Mesenchymal stem cell (in vitro differentiated cells and primary cell): ENCODE results near the gene RAD51.
A peak's percentile ranks its signal among the peaks of the same experiment; 100 is the strongest.

Experiments
- DNase-seq: peaks from one replicate; pipeline ENCODE4 v3.0.0-alpha.2; 2013
- H2AFZ ChIP-seq: one replicate; pipeline ENCODE4 v1.6.1; 2013; ENCODE audit warnings: low read depth, mild to moderate bottlenecking, control low read depth, inconsistent platforms, low read length, moderate library complexity
- H2AK5ac ChIP-seq: 2 replicates; pipeline ENCODE4 v1.6.1; 2013; ENCODE audit warnings: low read length, moderate library complexity, mild to moderate bottlenecking, inconsistent platforms; ENCODE audit not compliant: severe bottlenecking
- H2BK120ac ChIP-seq: one replicate; pipeline ENCODE4 v1.6.1; 2013; ENCODE audit warnings: low read depth, mild to moderate bottlenecking, inconsistent platforms, low read length, moderate library complexity
- H2BK12ac ChIP-seq, 2 experiments: one replicate each; pipeline ENCODE4 v1.6.1; 2013; ENCODE audit warnings: inconsistent platforms in 2 of 2, low read length in 2 of 2, mild to moderate bottlenecking in 2 of 2, moderate library complexity in 2 of 2, control low read depth in 1 of 2
- H2BK15ac ChIP-seq: one replicate; pipeline ENCODE4 v1.6.1; 2013; ENCODE audit warnings: mild to moderate bottlenecking, low read depth, inconsistent platforms; ENCODE audit not compliant: poor library complexity, severe bottlenecking
- H2BK5ac ChIP-seq: 2 replicates; pipeline ENCODE4 v1.6.1; 2013; ENCODE audit warnings: low read depth, mild to moderate bottlenecking, low read length, control low read depth, inconsistent platforms; ENCODE audit not compliant: poor library complexity, severe bottlenecking
- H3K14ac ChIP-seq, 2 experiments: one replicate each; pipeline ENCODE4 v1.6.1; 2013; ENCODE audit warnings: inconsistent platforms in 2 of 2, low read length in 2 of 2, control low read depth in 1 of 2, mild to moderate bottlenecking in 1 of 2, moderate library complexity in 1 of 2
- H3K18ac ChIP-seq, 2 experiments: one replicate each; pipeline ENCODE4 v1.6.1; 2013; ENCODE audit warnings: inconsistent platforms in 2 of 2, low read length in 2 of 2, control low read depth in 1 of 2, low read depth in 1 of 2, mild to moderate bottlenecking in 1 of 2
- H3K23ac ChIP-seq, 2 experiments: one replicate each; pipeline ENCODE4 v1.6.1; 2013; ENCODE audit warnings: inconsistent platforms in 2 of 2, low read length in 2 of 2, mild to moderate bottlenecking in 2 of 2, moderate library complexity in 2 of 2, control low read depth in 1 of 2
- H3K27ac ChIP-seq: 2 replicates; pipeline ENCODE4 v1.5.1; 2013; ENCODE audit warnings: mild to moderate bottlenecking, moderate library complexity, low read length, control low read depth, inconsistent platforms; ENCODE audit not compliant: poor library complexity, severe bottlenecking
- H3K27me3 ChIP-seq, 2 experiments: 2 replicates each; pipeline versions ENCODE4 v1.6.1 to v1.7.0; 2013; ENCODE audit warnings: low read length in 2 of 2, mild to moderate bottlenecking in 2 of 2, moderate library complexity in 2 of 2, control low read depth in 1 of 2, inconsistent platforms in 1 of 2; ENCODE audit not compliant: control insufficient read depth in 1 of 2, insufficient read depth in 1 of 2
- H3K36me3 ChIP-seq, 2 experiments: 2 replicates each; pipeline versions ENCODE4 v1.6.1 to v1.7.0; 2013; ENCODE audit warnings: low read length in 2 of 2, control low read depth in 1 of 2, inconsistent platforms in 1 of 2, low read depth in 1 of 2, mild to moderate bottlenecking in 1 of 2; ENCODE audit not compliant: insufficient read depth in 2 of 2, control insufficient read depth in 1 of 2
- H3K4ac ChIP-seq, 2 experiments: one replicate each; pipeline ENCODE4 v1.6.1; 2013; ENCODE audit warnings: inconsistent platforms in 2 of 2, low read length in 2 of 2, mild to moderate bottlenecking in 2 of 2, moderate library complexity in 2 of 2, control low read depth in 1 of 2, low read depth in 1 of 2
- H3K4me1 ChIP-seq: 2 replicates; pipeline ENCODE4 v1.6.1; 2013; ENCODE audit warnings: low read depth, low read length, control low read depth; ENCODE audit not compliant: control insufficient read depth, insufficient read depth
- H3K4me2 ChIP-seq: 2 replicates; pipeline ENCODE4 v1.6.1; 2013; ENCODE audit warnings: low read length, mild to moderate bottlenecking, inconsistent platforms; ENCODE audit not compliant: poor library complexity, severe bottlenecking
- H3K4me3 ChIP-seq, 2 experiments: 2 replicates each; pipeline versions ENCODE4 v1.5.1 to v1.7.0; 2013; ENCODE audit warnings: low read length in 2 of 2, mild to moderate bottlenecking in 2 of 2, control low read depth in 1 of 2, low read depth in 1 of 2; ENCODE audit not compliant: insufficient read depth in 1 of 2
- H3K79me1 ChIP-seq: replicated peaks from 2 replicates; pipeline ENCODE4 v1.6.1; 2013; ENCODE audit warnings: mild to moderate bottlenecking, control low read depth, low read length, inconsistent platforms; ENCODE audit not compliant: poor library complexity, severe bottlenecking
- H3K9ac ChIP-seq: 2 replicates; pipeline ENCODE4 v1.7.0; 2013; ENCODE audit warnings: mild to moderate bottlenecking, low read length, moderate library complexity
- H3K9me3 ChIP-seq: 2 replicates; pipeline ENCODE4 v1.7.0; 2013; ENCODE audit warnings: mild to moderate bottlenecking, low read length; ENCODE audit not compliant: control insufficient read depth
- H4K8ac ChIP-seq: one replicate; pipeline ENCODE4 v1.6.1; 2013; ENCODE audit warnings: inconsistent platforms, mild to moderate bottlenecking, low read length, moderate library complexity
- H4K91ac ChIP-seq: one replicate; pipeline ENCODE4 v1.6.1; 2013; ENCODE audit warnings: mild to moderate bottlenecking, low read length, inconsistent platforms
- WGBS: methylation state at CpG from one replicate; pipeline ENCODE4 v1.1.7; 2013; ENCODE audit warnings: mixed read lengths; 5-methylcytosine and 5-hydroxymethylcytosine counted together

RAD51 gene

GRCh38 chr15:40755812-40756208 is 60.8 kb downstream of the RAD51 start:
- H3K18ac ChIP-seq = no peak overlapping the region
- H3K9ac ChIP-seq = peak overlapping the region; percentile 91
- peak overlapping the region in 1 of 2 experiments; percentile 95 for H3K4me3 ChIP-seq
- H3K27ac ChIP-seq = no peak overlapping the region
- no peak overlapping the region for H4K91ac ChIP-seq
- H3K4me1 ChIP-seq = peaks cover 6% of the 10 kb centered on the region
- H3K23ac ChIP-seq = no peak overlapping the region
- no peaks in the 10 kb centered on the region for H3K9me3 ChIP-seq
- no peak overlapping the region for H2BK120ac ChIP-seq
- H3K27me3 ChIP-seq = peaks cover 0 to 3% of the 10 kb centered on the region in 2 experiments
- H2BK12ac ChIP-seq = no peak overlapping the region
- H2AFZ ChIP-seq = no peak overlapping the region
- peaks cover 11 to 21% of the 10 kb centered on the region in 2 experiments for H3K36me3 ChIP-seq
- no peak for DNase-seq
- no peak overlapping the region for H3K4ac ChIP-seq
- no peak overlapping the region for H2BK15ac ChIP-seq
- 86% methylated on average over 9 of the region's 10 CpGs for WGBS
- H2AK5ac ChIP-seq = no peak overlapping the region
- peak overlapping the region; percentile 91 for H3K4me2 ChIP-seq
- H3K79me1 ChIP-seq = peaks cover 23% of the 10 kb centered on the region
- no peak overlapping the region for H4K8ac ChIP-seq
- H2BK5ac ChIP-seq = no peak overlapping the region
- H3K14ac ChIP-seq = no peak overlapping the region

GRCh38 chr15:40756938-40757337 is 62.0 kb downstream of the RAD51 start:
- Histone ChIP-seq H2BK12ac (no peak overlapping the region), H3K14ac (no peak overlapping the region), H3K27ac (no peak overlapping the region), H2AK5ac (no peak overlapping the region), H3K18ac (no peak overlapping the region), H4K91ac (no peak overlapping the region), H3K4me2 (no peak overlapping the region), H3K79me1 (peaks cover 14% of the 10 kb centered on the region), H3K4me1 (peaks cover 6% of the 10 kb centered on the region), H2BK5ac (no peak overlapping the region), H2BK15ac (no peak overlapping the region), H3K9ac (no peak overlapping the region), H4K8ac (no peak overlapping the region), H3K27me3 (peaks cover 0 to 3% of the 10 kb centered on the region in 2 experiments), H3K4me3 (no peak overlapping the region), H3K4ac (no peak overlapping the region), H3K36me3 (peaks cover 2 to 9% of the 10 kb centered on the region in 2 experiments), H2AFZ (no peak overlapping the region), H3K9me3 (no peaks in the 10 kb centered on the region), H3K23ac (no peak overlapping the region), H2BK120ac (no peak overlapping the region)
- no peak for DNase-seq
- WGBS = 51% methylated on average over 6 of the region's 6 CpGs

- no peak overlapping the region for H2BK15ac ChIP-seq
- no peaks in the 10 kb centered on the region for H3K9me3 ChIP-seq
- no peak overlapping the region for H2BK120ac ChIP-seq
- no peaks in the 10 kb centered on the region for H3K36me3 ChIP-seq
- H3K4me2 ChIP-seq = no peak overlapping the region
- H3K9ac ChIP-seq = no peak overlapping the region
- peaks cover under 1% of the 10 kb centered on the region for H3K79me1 ChIP-seq
- no peak overlapping the region for H2BK5ac ChIP-seq
- H4K91ac ChIP-seq = no peak overlapping the region
- H3K27me3 ChIP-seq = peaks cover 0 to 3% of the 10 kb centered on the region in 2 experiments
- H2AFZ ChIP-seq = no peak overlapping the region
- no peak overlapping the region for H3K4me3 ChIP-seq
- H3K27ac ChIP-seq = no peak overlapping the region
- no peak overlapping the region for H4K8ac ChIP-seq
- WGBS = 98% methylated on average over 5 of the region's 5 CpGs
- no peak overlapping the region for H3K4ac ChIP-seq
- DNase-seq = no peak
- no peak overlapping the region for H2AK5ac ChIP-seq
- no peak overlapping the region for H3K14ac ChIP-seq
- H3K4me1 ChIP-seq = peaks cover 16% of the 10 kb centered on the region
- H2BK12ac ChIP-seq = no peak overlapping the region
- no peak overlapping the region for H3K18ac ChIP-seq
- H3K23ac ChIP-seq = no peak overlapping the region
Observed at GRCh38 chr15:40759961-40760360, 65.0 kb downstream of the RAD51 start.

GRCh38 chr15:40762919-40763800 is 68.2 kb downstream of the RAD51 start:
- Histone ChIP-seq H3K9me3 (no peaks in the 10 kb centered on the region), H3K18ac (peak overlapping the region; percentile 78 to 89), H3K4me2 (peak overlapping the region; percentile 99), H2BK12ac (peak overlapping the region; percentile 25 to 55), H3K36me3 (peaks cover 0 to 12% of the 10 kb centered on the region in 2 experiments), H3K4me3 (peak overlapping the region; percentile 68 to 81), H3K27me3 (peaks cover 0 to 3% of the 10 kb centered on the region in 2 experiments), H4K91ac (peak overlapping the region; percentile 64), H2BK5ac (no peak overlapping the region), H3K23ac (peak overlapping the region in 1 of 2 experiments; percentile 91), H3K79me1 (peaks cover under 1% of the 10 kb centered on the region), H3K4ac (peak overlapping the region; percentile 2 to 73), H4K8ac (peak overlapping the region; percentile 90), H3K9ac (peak overlapping the region; percentile 67), H2BK120ac (peak overlapping the region; percentile 64), H2BK15ac (peak overlapping the region; percentile 82), H2AK5ac (no peak overlapping the region), H3K14ac (no peak overlapping the region), H3K4me1 (peaks cover 42% of the 10 kb centered on the region), H2AFZ (peak overlapping the region; percentile 95), H3K27ac (no peak overlapping the region)
- no peak for DNase-seq
- WGBS = 52% methylated on average over 46 of the region's 55 CpGs
